Prostate gland (tissue), 2 donors: ENCODE results near the gene MAP7D1.

Experiments used
- POLR2A ChIP-seq: fragments of 450-650 bp; IDR thresholded peaks from one replicate; pipeline ENCODE4 v1.6.1; 2016; ENCODE audit warnings: antibody characterized with exemption, mild to moderate bottlenecking
- TF ChIP-seq, protein P1 (sequence below), 4 experiments: fragments of 200-600 bp in 2 of 4; fragments of 450-650 bp in 2 of 4; sonication (generic) in 2 of 4; IDR thresholded peaks; 1 replicate in 3 of 4; 2 replicates in 1 of 4; pipeline ENCODE4 v1.5.1; 2016 to 2019; ENCODE audit warnings: antibody characterized with exemption in 4 of 4, mild to moderate bottlenecking in 2 of 4, moderate library complexity in 2 of 4

DNA sequence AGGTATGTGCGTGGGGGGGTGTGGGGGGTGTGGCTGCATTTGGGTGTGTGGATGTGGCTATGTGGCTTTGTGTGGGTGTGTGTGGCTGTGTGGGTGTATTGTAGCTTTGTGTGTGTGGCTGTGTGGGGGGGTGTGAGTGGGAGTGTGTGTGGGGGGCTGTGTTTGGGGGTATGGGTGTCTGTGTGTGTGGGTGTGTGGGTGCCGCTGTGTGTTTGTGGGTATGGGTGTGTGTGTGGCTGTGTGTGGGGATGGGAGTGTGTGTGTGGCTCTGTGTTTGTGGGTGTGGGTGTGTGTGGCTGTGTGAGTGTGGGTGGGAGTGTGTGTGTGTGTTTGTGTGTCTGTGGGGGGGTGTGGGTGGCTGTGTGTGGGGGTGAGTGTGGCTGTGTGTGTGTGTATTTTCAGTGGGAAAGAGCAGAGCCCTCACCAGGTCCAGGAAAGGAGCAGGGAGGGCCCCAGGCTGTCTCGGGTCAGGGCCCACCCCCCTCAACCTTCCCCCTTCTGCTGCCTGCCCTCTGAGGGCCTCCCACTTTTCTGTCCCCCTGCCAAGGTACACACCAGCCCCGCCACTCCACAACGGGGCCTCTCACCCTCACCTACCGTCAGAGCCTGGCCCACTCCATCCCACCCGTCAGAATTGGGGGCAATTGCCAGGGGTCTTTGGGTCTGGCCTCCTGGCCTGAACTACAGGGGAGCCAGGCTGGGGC, 29.0 kb upstream of the MAP7D1 start:
- TF ChIP-seq, protein P1, sequence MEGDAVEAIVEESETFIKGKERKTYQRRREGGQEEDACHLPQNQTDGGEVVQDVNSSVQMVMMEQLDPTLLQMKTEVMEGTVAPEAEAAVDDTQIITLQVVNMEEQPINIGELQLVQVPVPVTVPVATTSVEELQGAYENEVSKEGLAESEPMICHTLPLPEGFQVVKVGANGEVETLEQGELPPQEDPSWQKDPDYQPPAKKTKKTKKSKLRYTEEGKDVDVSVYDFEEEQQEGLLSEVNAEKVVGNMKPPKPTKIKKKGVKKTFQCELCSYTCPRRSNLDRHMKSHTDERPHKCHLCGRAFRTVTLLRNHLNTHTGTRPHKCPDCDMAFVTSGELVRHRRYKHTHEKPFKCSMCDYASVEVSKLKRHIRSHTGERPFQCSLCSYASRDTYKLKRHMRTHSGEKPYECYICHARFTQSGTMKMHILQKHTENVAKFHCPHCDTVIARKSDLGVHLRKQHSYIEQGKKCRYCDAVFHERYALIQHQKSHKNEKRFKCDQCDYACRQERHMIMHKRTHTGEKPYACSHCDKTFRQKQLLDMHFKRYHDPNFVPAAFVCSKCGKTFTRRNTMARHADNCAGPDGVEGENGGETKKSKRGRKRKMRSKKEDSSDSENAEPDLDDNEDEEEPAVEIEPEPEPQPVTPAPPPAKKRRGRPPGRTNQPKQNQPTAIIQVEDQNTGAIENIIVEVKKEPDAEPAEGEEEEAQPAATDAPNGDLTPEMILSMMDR (IDR thresholded peaks at IDR 0.05): no peak
- TF ChIP-seq POLR2A: no peak
